IMR-90 (cell line): ENCODE data around the gene CHST5.

Experiments
- CEBPB ChIP-seq: IDR thresholded peaks from 2 replicates; pipeline ENCODE4 v1.6.1; 2012; ENCODE audit warnings: low read depth, low read length, improper control_type of control experiment
- FOS ChIP-seq: fragments of 150-350 bp; IDR thresholded peaks from 2 replicates; pipeline ENCODE4 v1.6.1; 2016; ENCODE audit warnings: low read depth, low read length
- MAZ ChIP-seq: IDR thresholded peaks from 2 replicates; pipeline ENCODE4 v1.6.1; 2012; ENCODE audit warnings: low read depth, mild to moderate bottlenecking, low read length, improper control_type of control experiment, moderate library complexity, borderline replicate concordance
- MXI1 ChIP-seq: IDR thresholded peaks from 2 replicates; pipeline ENCODE4 v1.6.1; 2012; ENCODE audit warnings: low read depth, mild to moderate bottlenecking, low read length, moderate library complexity, borderline replicate concordance
- NFE2L2 ChIP-seq: fragments of 150-350 bp; IDR thresholded peaks from 2 replicates; pipeline ENCODE4 v1.6.1; 2016; ENCODE audit warnings: low read depth, mild to moderate bottlenecking, low read length
- POLR2A ChIP-seq: IDR thresholded peaks from 2 replicates; pipeline ENCODE4 v1.6.1; 2012; ENCODE audit warnings: mild to moderate bottlenecking, low read depth, low read length
- RAD21 ChIP-seq: IDR thresholded peaks from 2 replicates; pipeline ENCODE4 v1.6.1; 2012; ENCODE audit warnings: low read length, improper control_type of control experiment
- SMC3 ChIP-seq: fragments of 150-350 bp; IDR thresholded peaks from 2 replicates; pipeline ENCODE4 v1.6.1; 2016; ENCODE audit warnings: low read depth, mild to moderate bottlenecking, antibody characterized with exemption, low read length, moderate library complexity
- TF ChIP-seq, protein P1 (sequence below): conservative IDR thresholded peaks from 2 replicates; pipeline ENCODE4 v1.5.1; 2012; ENCODE audit warnings: mild to moderate bottlenecking, low read depth, low read length, improper control_type of control experiment
- TF ChIP-seq, protein P2 (sequence below): fragments of 150-350 bp; IDR thresholded peaks from 2 replicates; pipeline ENCODE4 v1.6.1; 2016; ENCODE audit warnings: low read depth, mild to moderate bottlenecking, low read length, moderate library complexity, borderline replicate concordance

DNA sequence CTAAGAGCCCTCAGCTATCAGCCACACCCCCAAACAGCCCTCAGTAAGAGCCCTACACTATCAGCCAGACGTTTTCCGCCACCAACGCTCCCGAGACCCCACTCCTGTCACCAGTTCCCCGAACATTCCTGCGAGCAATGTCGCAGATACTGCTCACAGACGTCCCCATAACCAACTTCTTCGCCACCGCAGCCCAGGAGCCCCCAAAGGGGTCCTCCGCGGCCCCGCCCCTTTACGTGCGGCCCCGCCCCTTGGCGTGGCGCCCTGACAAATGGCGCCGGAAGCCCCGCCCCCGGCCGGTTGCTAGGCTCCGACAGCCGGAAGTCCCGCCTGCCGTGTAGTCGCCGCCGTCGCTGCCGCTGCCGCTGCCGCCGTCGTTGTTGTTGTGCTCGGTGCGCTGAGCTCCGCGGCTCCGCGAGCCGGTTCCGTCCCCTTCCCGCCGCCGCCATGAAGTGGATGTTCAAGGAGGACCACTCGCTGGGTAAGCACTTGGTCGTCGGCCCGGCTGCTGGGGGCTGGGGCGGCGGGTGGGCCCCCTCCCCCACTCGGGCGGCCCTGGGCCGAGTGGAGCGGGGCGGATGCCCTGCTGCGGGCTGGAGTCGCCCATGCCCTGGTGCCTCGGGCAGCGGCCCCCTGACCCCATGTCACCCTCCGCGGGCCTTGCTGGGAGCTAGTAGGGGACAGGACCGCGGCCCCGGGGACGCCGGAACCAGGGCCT is 30.3 kb upstream of the CHST5 start, which contains the start of gene GABARAPL2:
- TF ChIP-seq CEBPB (no peak), RAD21 (no peak), POLR2A (no peak), SMC3 (no peak), FOS (no peak), MXI1 (no peak), NFE2L2 (no peak), MAZ (peak; percentile 59; the same call in 1 of the 2 replicates)
- TF ChIP-seq, protein P1, sequence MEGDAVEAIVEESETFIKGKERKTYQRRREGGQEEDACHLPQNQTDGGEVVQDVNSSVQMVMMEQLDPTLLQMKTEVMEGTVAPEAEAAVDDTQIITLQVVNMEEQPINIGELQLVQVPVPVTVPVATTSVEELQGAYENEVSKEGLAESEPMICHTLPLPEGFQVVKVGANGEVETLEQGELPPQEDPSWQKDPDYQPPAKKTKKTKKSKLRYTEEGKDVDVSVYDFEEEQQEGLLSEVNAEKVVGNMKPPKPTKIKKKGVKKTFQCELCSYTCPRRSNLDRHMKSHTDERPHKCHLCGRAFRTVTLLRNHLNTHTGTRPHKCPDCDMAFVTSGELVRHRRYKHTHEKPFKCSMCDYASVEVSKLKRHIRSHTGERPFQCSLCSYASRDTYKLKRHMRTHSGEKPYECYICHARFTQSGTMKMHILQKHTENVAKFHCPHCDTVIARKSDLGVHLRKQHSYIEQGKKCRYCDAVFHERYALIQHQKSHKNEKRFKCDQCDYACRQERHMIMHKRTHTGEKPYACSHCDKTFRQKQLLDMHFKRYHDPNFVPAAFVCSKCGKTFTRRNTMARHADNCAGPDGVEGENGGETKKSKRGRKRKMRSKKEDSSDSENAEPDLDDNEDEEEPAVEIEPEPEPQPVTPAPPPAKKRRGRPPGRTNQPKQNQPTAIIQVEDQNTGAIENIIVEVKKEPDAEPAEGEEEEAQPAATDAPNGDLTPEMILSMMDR, result no peak
- TF ChIP-seq, protein P2, sequence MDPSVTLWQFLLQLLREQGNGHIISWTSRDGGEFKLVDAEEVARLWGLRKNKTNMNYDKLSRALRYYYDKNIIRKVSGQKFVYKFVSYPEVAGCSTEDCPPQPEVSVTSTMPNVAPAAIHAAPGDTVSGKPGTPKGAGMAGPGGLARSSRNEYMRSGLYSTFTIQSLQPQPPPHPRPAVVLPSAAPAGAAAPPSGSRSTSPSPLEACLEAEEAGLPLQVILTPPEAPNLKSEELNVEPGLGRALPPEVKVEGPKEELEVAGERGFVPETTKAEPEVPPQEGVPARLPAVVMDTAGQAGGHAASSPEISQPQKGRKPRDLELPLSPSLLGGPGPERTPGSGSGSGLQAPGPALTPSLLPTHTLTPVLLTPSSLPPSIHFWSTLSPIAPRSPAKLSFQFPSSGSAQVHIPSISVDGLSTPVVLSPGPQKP, result no peak
